MM.1S (cell line): Measurements from ENCODE around the gene KLC1.
A peak's percentile ranks its signal among the peaks of the same experiment; 100 is the strongest.

Experiments used
- DNase-seq: peaks from one replicate; pipeline ENCODE4 v3.0.0-alpha.2; 2015
- H2AFZ ChIP-seq: fragments of 300-600 bp; sonication (generic); 2 replicates; pipeline ENCODE4 v1.6.0; 2016; ENCODE audit warnings: antibody characterized with exemption, low read length
- H3F3A ChIP-seq: fragments of 300-600 bp; sonication (generic); 2 replicates; pipeline ENCODE4 v1.6.1; 2016; ENCODE audit warnings: mild to moderate bottlenecking, antibody characterized with exemption, low read length, moderate library complexity, mixed read lengths; ENCODE audit not compliant: insufficient read depth
- H3K27ac ChIP-seq: fragments of 300-600 bp; sonication (generic); 2 replicates; pipeline ENCODE4 v1.5.1; 2016; ENCODE audit warnings: mild to moderate bottlenecking, low read length
- H3K27me3 ChIP-seq: fragments of 300-600 bp; sonication (generic); replicated peaks from 2 replicates; pipeline ENCODE4 v1.6.0; 2016; ENCODE audit warnings: low read length; ENCODE audit not compliant: insufficient read depth
- H3K36me3 ChIP-seq: fragments of 300-600 bp; sonication (generic); replicated peaks from 2 replicates; pipeline ENCODE4 v1.6.1; 2016; ENCODE audit warnings: mild to moderate bottlenecking, low read length, mixed read lengths; ENCODE audit not compliant: insufficient read depth
- H3K4me1 ChIP-seq: fragments of 300-600 bp; sonication (generic); 2 replicates; pipeline ENCODE4 v1.6.1; 2016; ENCODE audit warnings: low read length, mixed read lengths
- H3K4me2 ChIP-seq: fragments of 300-600 bp; sonication (generic); 2 replicates; pipeline ENCODE4 v1.6.0; 2016; ENCODE audit warnings: low read depth, low read length
- H3K4me3 ChIP-seq: fragments of 300-600 bp; sonication (generic); 2 replicates; pipeline ENCODE4 v1.5.1; 2016; ENCODE audit warnings: low read length, mixed read lengths
- H3K79me2 ChIP-seq: fragments of 300-600 bp; sonication (generic); 2 replicates; pipeline ENCODE4 v1.6.1; 2016; ENCODE audit warnings: mixed run types, low read length, mixed read lengths
- H3K9ac ChIP-seq: fragments of 300-600 bp; sonication (generic); 2 replicates; pipeline ENCODE4 v1.6.1; 2016; ENCODE audit warnings: low read length, mixed read lengths
- H3K9me2 ChIP-seq: fragments of 300-600 bp; sonication (generic); replicated peaks from 2 replicates; pipeline ENCODE4 v1.6.1; 2016; ENCODE audit warnings: mild to moderate bottlenecking, low read length, mixed read lengths; ENCODE audit not compliant: insufficient read depth
- H3K9me3 ChIP-seq: fragments of 300-600 bp; sonication (generic); replicated peaks from 2 replicates; pipeline ENCODE4 v1.6.1; 2016; ENCODE audit warnings: mild to moderate bottlenecking, low read length, mixed read lengths; ENCODE audit not compliant: insufficient read depth
- H4K20me1 ChIP-seq: fragments of 300-600 bp; sonication (generic); 2 replicates; pipeline ENCODE4 v1.6.1; 2016; ENCODE audit warnings: mild to moderate bottlenecking, low read length, moderate library complexity, mixed read lengths; ENCODE audit not compliant: insufficient read depth
- EZH2 ChIP-seq: fragments of 300-600 bp; sonication (generic); optimal IDR thresholded peaks from 2 replicates; pipeline ENCODE3; 2017; ENCODE audit warnings: low read depth, mild to moderate bottlenecking, antibody characterized with exemption, low read length, mixed read lengths
- EZH2phosphoT487 ChIP-seq: fragments of 300-600 bp; sonication (generic); IDR thresholded peaks from 2 replicates; pipeline ENCODE4 v1.6.1; 2018; ENCODE audit warnings: antibody characterized with exemption, low read length
- TF ChIP-seq, protein P1 (sequence below): fragments of 300-600 bp; sonication (generic); IDR thresholded peaks from 2 replicates; pipeline ENCODE4 v1.5.1; 2016; ENCODE audit warnings: antibody characterized with exemption, low read length, mixed read lengths

Gene KLC1

DNA sequence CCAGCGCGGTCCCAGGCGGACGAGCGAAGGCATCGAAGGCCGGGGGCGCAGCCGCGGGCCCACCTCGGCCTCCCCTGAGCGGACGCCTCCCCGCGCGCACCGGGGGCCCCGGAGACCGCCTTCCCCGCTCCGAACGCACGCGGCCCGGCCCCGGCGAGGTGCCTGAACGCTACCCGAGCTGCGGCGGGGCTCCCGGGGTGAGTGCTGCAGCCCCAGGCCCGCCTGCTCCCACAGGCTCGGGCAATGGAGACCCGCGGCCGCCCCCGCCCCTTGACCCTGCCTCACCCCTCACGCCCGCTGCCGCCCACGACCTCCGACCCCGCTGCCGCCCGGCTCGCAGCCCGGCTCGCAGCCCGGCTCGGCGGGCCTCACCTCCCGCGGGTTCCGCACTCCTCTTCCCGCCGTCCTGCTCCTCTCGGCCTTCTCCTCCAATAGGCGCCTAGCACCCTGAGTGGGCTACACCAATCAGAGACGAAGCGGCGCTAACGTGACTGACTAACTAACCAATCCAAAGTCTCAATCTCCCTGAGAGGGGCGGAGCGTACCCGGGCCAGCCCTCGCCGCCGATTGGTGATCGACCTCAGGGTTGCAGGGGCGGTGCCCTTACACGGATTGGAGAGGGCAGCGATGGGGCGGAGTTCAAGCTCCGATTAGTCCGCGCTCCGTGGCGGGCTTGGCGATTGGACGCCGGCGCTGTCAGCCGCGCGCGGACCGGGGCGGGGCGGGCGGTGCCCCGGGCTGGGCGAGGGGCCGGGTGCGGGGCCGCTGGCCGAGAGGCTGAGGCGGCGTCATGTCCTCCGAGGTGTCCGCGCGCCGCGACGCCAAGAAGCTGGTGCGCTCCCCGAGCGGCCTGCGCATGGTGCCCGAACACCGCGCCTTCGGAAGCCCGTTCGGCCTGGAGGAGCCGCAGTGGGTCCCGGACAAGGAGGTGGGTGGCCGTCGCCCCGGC is 86.3 kb downstream of the KLC1 start, which contains the start of the genes XRCC3 and ZFYVE21:
Gene XRCC3, minus strand, starts transcription at position 400 of the 949 bp plus-strand sequence. CDS start 4,364 bp downstream, outside the sequence.
Gene ZFYVE21, plus strand, starts transcription at position 759 of the 949 bp plus-strand sequence. Its CDS starts 32 bp downstream, at position 791.
- TF ChIP-seq, protein P1, sequence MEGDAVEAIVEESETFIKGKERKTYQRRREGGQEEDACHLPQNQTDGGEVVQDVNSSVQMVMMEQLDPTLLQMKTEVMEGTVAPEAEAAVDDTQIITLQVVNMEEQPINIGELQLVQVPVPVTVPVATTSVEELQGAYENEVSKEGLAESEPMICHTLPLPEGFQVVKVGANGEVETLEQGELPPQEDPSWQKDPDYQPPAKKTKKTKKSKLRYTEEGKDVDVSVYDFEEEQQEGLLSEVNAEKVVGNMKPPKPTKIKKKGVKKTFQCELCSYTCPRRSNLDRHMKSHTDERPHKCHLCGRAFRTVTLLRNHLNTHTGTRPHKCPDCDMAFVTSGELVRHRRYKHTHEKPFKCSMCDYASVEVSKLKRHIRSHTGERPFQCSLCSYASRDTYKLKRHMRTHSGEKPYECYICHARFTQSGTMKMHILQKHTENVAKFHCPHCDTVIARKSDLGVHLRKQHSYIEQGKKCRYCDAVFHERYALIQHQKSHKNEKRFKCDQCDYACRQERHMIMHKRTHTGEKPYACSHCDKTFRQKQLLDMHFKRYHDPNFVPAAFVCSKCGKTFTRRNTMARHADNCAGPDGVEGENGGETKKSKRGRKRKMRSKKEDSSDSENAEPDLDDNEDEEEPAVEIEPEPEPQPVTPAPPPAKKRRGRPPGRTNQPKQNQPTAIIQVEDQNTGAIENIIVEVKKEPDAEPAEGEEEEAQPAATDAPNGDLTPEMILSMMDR: no peak
- no peak for TF ChIP-seq EZH2
- no peak within 1 kb of the TSS for H3K27ac ChIP-seq
- H3F3A ChIP-seq: no peaks in the 10 kb centered on the region
- H3K36me3 ChIP-seq: no peaks in the 10 kb centered on the region
- H3K4me1 ChIP-seq: no peaks in the 10 kb centered on the region
- no peaks in the 10 kb centered on the region for H3K27me3 ChIP-seq
- no peaks in the 10 kb centered on the region for H3K9me2 ChIP-seq
- peak within 1 kb of the TSS; percentile 70; the same call in 1 of the 2 replicates for H3K4me2 ChIP-seq
- no peaks in the 10 kb centered on the region for H4K20me1 ChIP-seq
- peak within 1 kb of the TSS; percentile 59 for H3K4me3 ChIP-seq
- H3K79me2 ChIP-seq: peaks cover 29% of the 10 kb centered on the region
- DNase-seq: peak; percentile 95
- H3K9ac ChIP-seq: peak within 1 kb of the TSS; percentile 66
- no peaks in the 10 kb centered on the region for H3K9me3 ChIP-seq
- no peak within 1 kb of the TSS for H2AFZ ChIP-seq

DNA sequence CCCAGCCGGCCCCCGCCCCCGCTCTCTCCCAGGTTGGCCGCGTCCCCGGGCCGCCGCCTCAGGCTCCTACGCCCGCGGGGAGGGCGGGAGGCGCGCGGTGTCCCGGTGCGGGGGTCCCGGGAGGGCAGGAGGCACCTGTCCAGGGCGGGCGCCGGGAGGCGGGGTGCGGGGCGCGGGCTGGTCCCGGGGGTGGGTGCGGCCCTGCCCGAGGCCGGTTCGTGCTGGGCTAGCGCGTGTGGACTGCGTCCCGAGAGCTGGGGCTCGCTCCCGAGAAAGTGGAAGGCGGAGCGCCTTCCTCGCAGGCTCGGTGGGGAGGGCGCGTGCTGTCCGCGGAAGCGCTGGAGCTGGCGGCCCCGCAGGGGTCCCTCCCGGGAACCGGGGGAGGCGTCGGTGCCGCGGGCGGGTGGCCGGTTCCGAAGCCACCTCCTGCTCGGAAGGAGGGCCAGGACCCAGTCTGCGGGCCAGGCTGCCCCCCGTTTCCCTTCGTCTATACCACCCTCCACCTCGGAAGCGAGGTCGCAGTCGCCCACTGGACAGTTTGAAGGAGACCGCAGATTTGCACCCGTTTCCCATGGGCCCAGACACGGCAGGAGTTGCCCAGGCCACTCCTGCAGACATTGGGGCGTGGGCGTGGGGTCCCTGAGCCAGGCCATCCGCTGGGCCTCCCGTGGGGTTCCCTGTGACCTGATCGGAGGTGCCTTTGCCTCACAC is 87.2 kb downstream of the KLC1 start:
- H3K27me3 ChIP-seq: no peaks in the 10 kb centered on the region
- H3K36me3 ChIP-seq: no peaks in the 10 kb centered on the region
- no peaks in the 10 kb centered on the region for H3K9me3 ChIP-seq
- H3K4me3 ChIP-seq: peak overlapping the region; percentile 59
- H3K4me1 ChIP-seq: no peaks in the 10 kb centered on the region
- peaks cover 29% of the 10 kb centered on the region for H3K79me2 ChIP-seq
- H3K9me2 ChIP-seq: no peaks in the 10 kb centered on the region
- H4K20me1 ChIP-seq: no peaks in the 10 kb centered on the region
- peak overlapping the region; percentile 38; the same call in 1 of the 2 replicates for H3K9ac ChIP-seq
- H2AFZ ChIP-seq: no peak overlapping the region
- H3K27ac ChIP-seq: no peak overlapping the region
- no peak for TF ChIP-seq EZH2phosphoT487
- no peak for TF ChIP-seq EZH2
- TF ChIP-seq, protein P1: no peak
- peak overlapping the region; percentile 70; the same call in 1 of the 2 replicates for H3K4me2 ChIP-seq
- H3F3A ChIP-seq: no peaks in the 10 kb centered on the region
- peak; percentile 7 for DNase-seq

DNA sequence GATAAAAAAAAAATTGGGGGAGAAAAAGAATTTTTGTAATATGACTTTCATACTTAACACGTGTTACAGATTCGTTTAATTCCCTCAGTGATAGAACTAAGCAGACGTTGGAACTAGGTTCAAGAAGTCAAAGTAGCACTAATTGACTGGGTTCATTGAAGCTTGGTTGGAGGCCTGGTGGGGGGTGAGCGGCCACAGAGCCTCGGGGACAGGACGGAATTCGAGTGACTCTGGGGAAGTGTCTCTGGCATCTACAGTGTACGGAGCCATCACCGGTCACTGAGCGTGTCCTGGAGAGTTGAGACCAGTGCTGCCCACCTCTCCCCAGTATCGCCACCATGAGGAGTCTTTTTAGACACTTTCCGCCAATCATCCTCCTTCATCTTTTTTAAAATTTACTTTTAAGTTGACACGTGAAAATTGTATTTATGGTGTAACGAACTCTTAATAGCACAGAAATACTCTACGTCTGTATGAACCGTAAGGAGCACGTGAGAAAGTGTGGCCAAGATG is 87.9 kb downstream of the KLC1 start:
- Histone ChIP-seq H3K9me2 (no peaks in the 10 kb centered on the region), H3K36me3 (no peaks in the 10 kb centered on the region), H3K9ac (no peak overlapping the region), H4K20me1 (no peaks in the 10 kb centered on the region), H2AFZ (no peak overlapping the region), H3K4me3 (peak overlapping the region; percentile 59; the same call in 1 of the 2 replicates), H3K79me2 (peaks cover 29% of the 10 kb centered on the region), H3F3A (no peaks in the 10 kb centered on the region), H3K9me3 (no peaks in the 10 kb centered on the region), H3K27me3 (no peaks in the 10 kb centered on the region), H3K4me2 (peak overlapping the region; percentile 70; the same call in 1 of the 2 replicates), H3K27ac (no peak overlapping the region), H3K4me1 (no peaks in the 10 kb centered on the region)
- DNase-seq: no peak
- no peak for TF ChIP-seq EZH2phosphoT487
- TF ChIP-seq EZH2: no peak
- TF ChIP-seq, protein P1: no peak
